K562 (cell line): ENCODE results near the gene DEPP1. TPM values are rescaled to one million over a fixed set of nuclear protein-coding genes. Genes with fewer than 3 reads are reported as not detected.

Experiments used
- CBX2 ChIP-seq: fragments of 200-600 bp; sonication (generic); IDR thresholded peaks from one replicate; pipeline ENCODE4 v1.6.1; 2012; ENCODE audit warnings: mild to moderate bottlenecking, low read length, inconsistent platforms; ENCODE audit not compliant: insufficient read depth, poor library complexity, severe bottlenecking
- CBX5 ChIP-seq: IDR thresholded peaks from 2 replicates; pipeline ENCODE4 v1.6.1; 2014; ENCODE audit warnings: low read depth, borderline replicate concordance
- DACH1 ChIP-seq: fragments of 450-650 bp; IDR thresholded peaks from 2 replicates; pipeline ENCODE4 v1.6.1; 2018; ENCODE audit not compliant: partially characterized antibody
- FOXK1 ChIP-seq: sonication (generic); formaldehyde crosslinking; IDR thresholded peaks from 2 replicates; pipeline ENCODE4 v1.8.0; 2022; ENCODE audit warnings: missing genetic modification reagents, mild to moderate bottlenecking, borderline replicate concordance
- GATAD2B ChIP-seq: fragments of 450-650 bp; IDR thresholded peaks from 2 replicates; pipeline ENCODE4 v1.6.1; 2017; ENCODE audit warnings: mild to moderate bottlenecking, borderline replicate concordance
- HDGF ChIP-seq: fragments of 450-650 bp; IDR thresholded peaks from 2 replicates; pipeline ENCODE4 v1.6.1; 2016
- HMG20B ChIP-seq: fragments of 250-450 bp; sonication (Bioruptor Pico); IDR thresholded peaks from 2 replicates; pipeline ENCODE4 v1.5.0; 2021; ENCODE audit warnings: mild to moderate bottlenecking
- IFI16 ChIP-seq: fragments of 250-450 bp; sonication (Bioruptor Pico); IDR thresholded peaks from 2 replicates; pipeline ENCODE4 v2.1.2; 2022; ENCODE audit warnings: mild to moderate bottlenecking, inconsistent platforms
- JUND ChIP-seq, 2 experiments: IDR thresholded peaks; 2 replicates in 1 of 2; 3 replicates in 1 of 2; pipeline ENCODE4 v1.6.1; 2011; ENCODE audit warnings: borderline replicate concordance in 2 of 2, low read depth in 2 of 2, low read length in 2 of 2, improper control_type of control experiment in 1 of 2, missing biosample characterization in 1 of 2, missing genetic modification characterization in 1 of 2, missing genetic modification reagents in 1 of 2
- KAT7 ChIP-seq: sonication (generic); formaldehyde crosslinking; IDR thresholded peaks from 2 replicates; pipeline ENCODE4 v1.8.0; 2022; ENCODE audit warnings: missing genetic modification reagents, mild to moderate bottlenecking, borderline replicate concordance
- MAFF ChIP-seq: IDR thresholded peaks from 2 replicates; pipeline ENCODE4 v1.6.1; 2012; ENCODE audit warnings: low read length, improper control_type of control experiment
- NR3C1 ChIP-seq: sonication (generic); formaldehyde crosslinking; IDR thresholded peaks from 2 replicates; pipeline ENCODE4 v1.8.1; 2022; ENCODE audit warnings: missing genetic modification reagents
- PRMT5 ChIP-seq: sonication (generic); formaldehyde crosslinking; IDR thresholded peaks from 2 replicates; pipeline ENCODE4 v1.5.0; 2020; ENCODE audit warnings: missing genetic modification reagents
- SREBF1 ChIP-seq: fragments of 150-350 bp; IDR thresholded peaks from 2 replicates; pipeline ENCODE4 v1.6.1; 2014; ENCODE audit warnings: antibody characterized with exemption, low read depth, low read length, borderline replicate concordance
- TFAM ChIP-seq: fragments of 250-450 bp; sonication (Bioruptor Pico); conservative IDR thresholded peaks from 2 replicates; pipeline ENCODE4 v1.5.0; 2021; ENCODE audit warnings: mild to moderate bottlenecking, moderate library complexity
- YY1 ChIP-seq, 3 experiments: IDR thresholded peaks; 2 replicates each; pipeline ENCODE4 v1.6.1; 2011; ENCODE audit warnings: low read length in 2 of 3, mild to moderate bottlenecking in 2 of 3, moderate library complexity in 2 of 3, borderline replicate concordance in 1 of 3, control low read depth in 1 of 3, low read depth in 1 of 3; ENCODE audit not compliant: insufficient read depth in 3 of 3, insufficient replicate concordance in 2 of 3, control insufficient read depth in 1 of 3, insufficient read length in 1 of 3; ENCODE audit errors: extremely low read depth in 1 of 3
- ZMIZ1 ChIP-seq, 2 experiments: fragments of 150-350 bp in 1 of 2; IDR thresholded peaks; 2 replicates each; pipeline ENCODE4 v1.6.1; 2012 to 2016; ENCODE audit warnings: low read depth in 2 of 2, low read length in 2 of 2, mild to moderate bottlenecking in 1 of 2, moderate library complexity in 1 of 2
- ZNF212 ChIP-seq: fragments of 450-650 bp; formaldehyde crosslinking; IDR thresholded peaks from 2 replicates; pipeline ENCODE4 v1.4.0; 2020; ENCODE audit warnings: mild to moderate bottlenecking
- polyA plus RNA-seq, 8 experiments: library from polyadenylated mRNA; depleted of rRNA in 4 of 8; stranded (reverse) in 5 of 8; unstranded in 3 of 8; fragments of >200 nt; fragmentation: Nextera tagmentation in 2 of 8; fragmentation: Illumina TruSeq in 1 of 8; extraction: Ambion mirVana in 2 of 8; extraction: Trizol in 1 of 8; gene quantifications; 2 replicates each; pipeline versions ENCODE4 v1.2.1 to v1.2.3, GENCODE V29; 2011 to 2014; ENCODE audit warnings: inconsistent platforms in 1 of 8, missing spikeins in 1 of 8
- total RNA-seq, 7 experiments: library from RNA; depleted of rRNA in 6 of 7; stranded (reverse); fragments of >200 nt in 6 of 7; fragmentation: Illumina TruSeq in 2 of 7; extraction: Trizol in 2 of 7; gene quantifications; 2 replicates each; pipeline versions ENCODE4 v1.2.1 to v1.2.3, GENCODE V29; 2011 to 2021; ENCODE audit warnings: low replicate concordance in 1 of 7
- TF ChIP-seq, protein P1 (sequence below): fragments of 250-450 bp; sonication (Bioruptor Pico); IDR thresholded peaks from 2 replicates; pipeline ENCODE4 v1.5.0; 2021
- TF ChIP-seq, protein P2 (sequence below): fragments of 250-450 bp; sonication (Bioruptor Pico); IDR thresholded peaks from 2 replicates; pipeline ENCODE4 v1.8.0; 2021; ENCODE audit warnings: moderate library complexity, mild to moderate bottlenecking, inconsistent platforms

DEPP1 gene
- total and polyA plus RNA-seq, 9 of the 15 experiments (the other 6 are each of a cell fraction or from before 2014, with no cell fraction given) = 0.04 to 0.54 (median 0.20) TPM; not detected in 1

GRCh38 chr10:44974628-44975430 lies 3.8 kb downstream of the DEPP1 start (continued):
- TF ChIP-seq ZMIZ1 (IDR thresholded peaks at IDR 0.05; ENCODE audit: low read depth in 2 of 2, low read length in 2 of 2) = 0 out of 4 replicates have a peak, but pooled peaks of 1 of the 2 experiments have one; percentile 29
- no peak for TF ChIP-seq SREBF1
- no peak for TF ChIP-seq DACH1
- no peak for TF ChIP-seq TFAM (CRISPR knock-in tag)
- no peak for TF ChIP-seq ZNF212 (CRISPR knock-in tag)
- peak in 2 of 3 experiments; percentile 27 to 63 for TF ChIP-seq YY1 (IDR thresholded peaks at IDR 0.05; ENCODE audit: borderline replicate concordance in 1 of 3, control insufficient read depth in 1 of 3, extremely low read depth in 1 of 3, insufficient read depth in 3 of 3, insufficient read length in 1 of 3, insufficient replicate concordance in 2 of 3, low read depth in 1 of 3, low read length in 2 of 3)
- TF ChIP-seq, protein P1, sequence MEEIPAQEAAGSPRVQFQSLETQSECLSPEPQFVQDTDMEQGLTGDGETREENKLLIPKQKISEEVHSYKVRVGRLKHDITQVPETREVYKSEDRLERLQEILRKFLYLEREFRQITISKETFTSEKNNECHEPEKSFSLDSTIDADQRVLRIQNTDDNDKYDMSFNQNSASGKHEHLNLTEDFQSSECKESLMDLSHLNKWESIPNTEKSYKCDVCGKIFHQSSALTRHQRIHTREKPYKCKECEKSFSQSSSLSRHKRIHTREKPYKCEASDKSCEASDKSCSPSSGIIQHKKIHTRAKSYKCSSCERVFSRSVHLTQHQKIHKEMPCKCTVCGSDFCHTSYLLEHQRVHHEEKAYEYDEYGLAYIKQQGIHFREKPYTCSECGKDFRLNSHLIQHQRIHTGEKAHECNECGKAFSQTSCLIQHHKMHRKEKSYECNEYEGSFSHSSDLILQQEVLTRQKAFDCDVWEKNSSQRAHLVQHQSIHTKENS (CRISPR knock-in tag) = no peak
- TF ChIP-seq GATAD2B = no peak; the same call in 1 of the 2 replicates
- TF ChIP-seq FOXK1 (CRISPR knock-in tag) = no peak
- TF ChIP-seq MAFF = no peak
- no peak for TF ChIP-seq HDGF
- no peak for TF ChIP-seq PRMT5 (CRISPR knock-in tag)
- no peak for TF ChIP-seq CBX5
- no peak for TF ChIP-seq CBX2
- TF ChIP-seq, protein P2, sequence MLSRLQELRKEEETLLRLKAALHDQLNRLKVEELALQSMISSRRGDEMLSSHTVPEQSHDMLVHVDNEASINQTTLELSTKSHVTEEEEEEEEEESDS (CRISPR knock-in tag) = no peak
- TF ChIP-seq HMG20B = no peak
- TF ChIP-seq NR3C1 (CRISPR knock-in tag) = no peak
- no peak for TF ChIP-seq KAT7 (CRISPR knock-in tag)
- TF ChIP-seq IFI16 (CRISPR knock-in tag) = no peak
- TF ChIP-seq JUND (IDR thresholded peaks at IDR 0.05; ENCODE audit: borderline replicate concordance, low read depth, low read length) = peak; percentile 36; the same call in 1 of the 2 replicates
- peak; percentile 16; the same call in 1 of the 3 replicates for TF ChIP-seq JUND (tag; IDR thresholded peaks at IDR 0.05; ENCODE audit: borderline replicate concordance, low read depth, low read length)
